ENCODE measurements around the gene CD2BP2.
"Not testable (repeated sequence)": the region's sequence is repeated elsewhere in the genome, so short reads cannot be mapped to it uniquely, and the experiment has no call there.

Gene CD2BP2

DNA sequence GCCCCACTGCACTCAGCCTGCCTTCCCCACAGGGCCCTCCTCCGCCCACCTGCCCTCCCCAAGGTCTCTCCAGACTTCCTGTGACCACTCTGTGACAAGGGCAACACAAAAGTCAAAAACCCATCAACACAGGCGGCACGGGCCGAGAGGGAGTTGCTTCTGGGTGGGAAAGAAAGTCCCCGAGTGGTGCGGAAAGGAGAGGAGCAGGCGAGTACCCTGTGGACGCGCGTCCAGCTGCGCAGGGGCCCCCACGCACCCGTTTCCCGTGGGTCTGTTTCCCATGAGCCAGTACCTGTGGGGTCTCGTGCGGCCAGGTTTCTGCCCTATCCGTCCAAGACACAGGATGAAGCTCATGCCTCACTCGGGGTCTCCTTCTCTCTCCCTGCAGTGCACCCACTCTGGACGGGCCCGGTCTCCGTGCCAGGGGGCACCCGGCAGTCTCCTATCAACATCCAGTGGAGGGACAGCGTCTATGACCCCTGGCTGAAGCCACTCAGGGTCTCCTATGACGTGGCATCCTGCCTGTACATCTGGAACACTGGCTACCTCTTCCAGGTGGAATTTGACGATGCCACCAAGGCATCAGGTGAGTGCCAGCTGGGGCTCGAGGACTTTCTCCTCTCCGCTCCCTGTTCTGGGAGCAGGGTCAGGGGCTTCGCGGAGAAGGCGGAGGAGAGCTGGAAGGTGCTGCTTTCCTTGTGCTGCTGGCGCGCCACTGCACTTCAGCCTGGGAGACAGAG lies 12.2 kb downstream of the CD2BP2 start:
- DNase-seq (ENCODE audit: low read depth in 2 of 2) = no peak

- not testable (repeated sequence) for DNase-seq (ENCODE audit: low read depth in 2 of 2)
Observed at GRCh38 chr16:30341971-30342370, 13.1 kb downstream of the CD2BP2 start.

GRCh38 chr16:30340621-30341020 lies 14.5 kb downstream of the CD2BP2 start:
- no peak for DNase-seq (ENCODE audit: low read depth in 2 of 2)

GRCh38 chr16:30338715-30339114 lies 16.4 kb downstream of the CD2BP2 start:
- not testable (repeated sequence) for DNase-seq (ENCODE audit: low read depth in 2 of 2)

GRCh38 chr16:30337964-30338357 lies 17.1 kb downstream of the CD2BP2 start:
- not testable (repeated sequence) for DNase-seq (ENCODE audit: low read depth in 2 of 2)

- no peak for DNase-seq (ENCODE audit: low read depth in 2 of 2)
Observed at GRCh38 chr16:30335598-30336474, 19.3 kb downstream of the CD2BP2 start.

DNA sequence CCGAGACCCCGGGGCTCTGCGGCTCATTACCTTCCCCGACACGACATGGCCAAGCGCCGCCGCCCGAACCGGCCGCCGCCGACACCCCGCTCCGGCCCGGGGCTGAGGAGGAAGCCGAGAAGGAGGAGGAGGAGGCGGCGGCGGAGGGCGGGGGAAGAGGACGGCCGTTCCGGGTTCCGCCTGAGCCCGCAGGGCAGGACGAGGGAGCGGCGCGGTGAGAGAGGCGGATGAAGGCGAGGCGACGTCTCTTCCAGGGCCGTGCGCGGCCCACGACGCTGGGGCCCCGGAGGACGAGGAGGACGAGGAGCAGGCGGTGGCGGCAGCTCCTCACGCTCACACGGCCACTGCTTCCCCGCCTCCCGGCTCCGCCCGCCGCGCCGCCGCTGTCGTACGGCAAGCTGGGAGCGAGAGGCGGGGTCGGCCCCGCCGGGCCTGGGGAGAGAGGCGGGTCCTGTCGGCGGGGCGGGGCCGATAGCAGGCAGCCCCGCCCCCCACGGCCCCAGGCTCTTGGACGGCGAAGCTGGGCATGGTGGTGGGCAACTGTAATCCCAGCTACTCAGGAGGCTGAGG lies 20.0 kb downstream of the CD2BP2 start:
- DNase-seq (ENCODE audit: low read depth in 2 of 2) = peak; percentile 68 to 69

DNA sequence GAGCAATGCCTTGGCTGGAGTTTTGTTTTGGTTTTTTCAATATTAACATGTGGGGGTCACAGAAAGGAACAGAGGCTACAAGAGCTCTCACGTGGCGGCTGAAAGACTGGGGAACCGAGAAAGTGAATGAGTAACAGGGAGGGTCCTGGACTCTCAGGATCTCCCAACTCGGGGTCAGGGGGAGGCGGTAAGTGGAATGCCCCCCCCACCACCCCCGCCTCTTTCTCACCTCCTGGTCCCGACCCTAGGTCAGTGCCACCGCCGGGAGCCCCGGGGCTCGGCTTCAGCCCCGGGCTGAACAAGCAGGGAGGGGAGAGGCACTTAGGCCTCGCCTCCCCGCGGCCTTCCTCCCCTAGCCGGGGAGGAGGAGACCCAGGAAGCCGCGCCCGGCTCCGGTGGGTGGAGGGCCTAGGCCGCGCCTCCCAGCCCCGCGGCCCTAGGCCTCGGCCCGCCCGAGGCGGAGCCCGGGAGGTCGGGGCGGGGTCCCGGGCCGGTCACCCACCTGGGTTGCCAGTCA lies 20.6 kb downstream of the CD2BP2 start:
- DNase-seq (ENCODE audit: low read depth in 2 of 2) = peak; percentile 69 to 77

GRCh38 chr16:30324220-30324619 lies 30.9 kb downstream of the CD2BP2 start:
- not testable (repeated sequence) for DNase-seq (ENCODE audit: low read depth in 2 of 2)

DNA sequence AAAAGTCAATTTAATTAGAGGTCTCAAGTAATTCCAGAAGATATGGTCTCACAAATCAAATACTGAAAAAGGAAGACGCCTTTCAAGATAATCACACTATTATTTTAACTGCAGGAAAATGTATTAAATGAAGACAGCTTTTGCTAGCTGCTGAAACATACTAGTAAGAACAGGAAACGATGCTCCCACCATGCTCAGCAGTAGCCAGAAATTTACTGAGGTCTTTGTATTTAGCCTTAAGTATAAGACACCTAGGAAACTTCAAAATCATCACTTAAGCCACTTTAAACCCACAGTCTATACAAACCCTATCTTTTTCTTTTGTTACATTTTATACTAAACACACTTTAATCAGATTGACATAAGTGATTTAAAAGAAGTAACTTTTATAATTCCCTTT lies 36.5 kb downstream of the CD2BP2 start:
- not testable (repeated sequence) for DNase-seq (ENCODE audit: low read depth in 2 of 2)

GRCh38 chr16:30310937-30311336 lies 44.2 kb downstream of the CD2BP2 start:
- DNase-seq (ENCODE audit: low read depth in 2 of 2) = not testable (repeated sequence)

DNA sequence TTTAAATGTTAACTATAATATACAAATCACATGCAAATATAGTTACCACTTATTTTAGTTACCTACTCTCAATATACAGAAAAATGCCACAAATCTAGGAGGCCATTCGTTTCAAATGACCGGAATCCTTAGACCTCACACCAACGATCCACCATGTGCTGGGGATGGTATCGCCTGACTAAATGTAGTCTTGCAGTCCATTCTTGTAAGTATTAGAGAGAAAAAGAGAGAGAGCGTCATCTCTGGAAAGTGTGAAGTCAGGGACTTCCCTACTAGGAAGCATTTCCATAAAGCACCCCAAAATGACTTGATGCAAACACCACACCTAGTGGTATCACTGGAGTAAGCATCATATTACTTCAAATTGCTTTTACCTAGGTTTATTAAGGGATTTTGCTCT lies 45.9 kb downstream of the CD2BP2 start:
- DNase-seq (ENCODE audit: low read depth in 2 of 2) = not testable (repeated sequence)

Measured in activated CD4-positive, alpha-beta T cell treated with anti-CD3 and anti-CD28 coated beads for 24 hours (primary cell).